Transverse colon (tissue), 4 donors: ENCODE results near the gene RUNX1.

ENCODE experiments used
- EP300 ChIP-seq: sonication (generic); formaldehyde crosslinking; IDR thresholded peaks from one replicate; pipeline ENCODE4 v1.6.1; 2017; ENCODE audit warnings: antibody characterized with exemption, low read depth
- POLR2AphosphoS5 ChIP-seq, 3 donors: sonication (generic); formaldehyde crosslinking; IDR thresholded peaks; one replicate each; pipeline ENCODE4 v1.6.1; 2016; ENCODE audit warnings: antibody characterized with exemption in 3 of 3
- TF ChIP-seq, protein P1 (sequence below), 5 experiments: fragments of 200-600 bp in 3 of 5; fragments of 450-650 bp in 2 of 5; sonication (generic) in 3 of 5; IDR thresholded peaks; 1 replicate in 2 of 5; 2 replicates in 3 of 5; pipeline ENCODE4 v1.5.1; 2016 to 2017; ENCODE audit warnings: antibody characterized with exemption in 5 of 5, inconsistent platforms in 3 of 5, mild to moderate bottlenecking in 2 of 5, moderate library complexity in 1 of 5

DNA sequence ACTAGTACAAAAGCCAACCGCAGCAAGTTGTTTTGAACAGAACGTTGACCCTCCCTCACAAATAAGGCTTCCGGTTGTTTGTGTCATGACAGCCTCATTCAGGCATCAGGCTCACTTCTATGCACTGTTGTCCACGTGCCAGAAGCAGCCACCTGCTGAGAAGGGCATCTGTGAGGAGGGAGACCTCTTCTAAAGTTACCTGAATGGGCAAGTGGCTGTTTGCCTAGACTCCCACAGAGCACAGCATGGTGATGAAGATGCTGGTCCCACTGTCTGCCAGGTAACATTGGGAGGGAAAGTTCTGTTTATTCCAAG lies 204.2 kb downstream of the RUNX1 start:
- TF ChIP-seq, protein P1, sequence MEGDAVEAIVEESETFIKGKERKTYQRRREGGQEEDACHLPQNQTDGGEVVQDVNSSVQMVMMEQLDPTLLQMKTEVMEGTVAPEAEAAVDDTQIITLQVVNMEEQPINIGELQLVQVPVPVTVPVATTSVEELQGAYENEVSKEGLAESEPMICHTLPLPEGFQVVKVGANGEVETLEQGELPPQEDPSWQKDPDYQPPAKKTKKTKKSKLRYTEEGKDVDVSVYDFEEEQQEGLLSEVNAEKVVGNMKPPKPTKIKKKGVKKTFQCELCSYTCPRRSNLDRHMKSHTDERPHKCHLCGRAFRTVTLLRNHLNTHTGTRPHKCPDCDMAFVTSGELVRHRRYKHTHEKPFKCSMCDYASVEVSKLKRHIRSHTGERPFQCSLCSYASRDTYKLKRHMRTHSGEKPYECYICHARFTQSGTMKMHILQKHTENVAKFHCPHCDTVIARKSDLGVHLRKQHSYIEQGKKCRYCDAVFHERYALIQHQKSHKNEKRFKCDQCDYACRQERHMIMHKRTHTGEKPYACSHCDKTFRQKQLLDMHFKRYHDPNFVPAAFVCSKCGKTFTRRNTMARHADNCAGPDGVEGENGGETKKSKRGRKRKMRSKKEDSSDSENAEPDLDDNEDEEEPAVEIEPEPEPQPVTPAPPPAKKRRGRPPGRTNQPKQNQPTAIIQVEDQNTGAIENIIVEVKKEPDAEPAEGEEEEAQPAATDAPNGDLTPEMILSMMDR (IDR thresholded peaks at IDR 0.05), result no peak
- TF ChIP-seq POLR2AphosphoS5 (IDR thresholded peaks at IDR 0.05) (no peak), EP300 (no peak)
